Activated B cell treated with CpG ODN at 0.5 μM for 24 hours (primary cell): Measurements from ENCODE around the gene MEP1A. TPM values are rescaled to one million over a fixed set of nuclear protein-coding genes. Genes with fewer than 3 reads are reported as not detected.

ENCODE experiments used
- ATAC-seq: fragments of 200-7000 bp; cut with Tn5 transposase; one replicate; pipeline ENCODE4 v1.10.0; 2021; ENCODE audit warnings: low read depth, mild to moderate bottlenecking, moderate library complexity
- CTCF ChIA-PET: fragments of 350-600 bp; sonication (Branson Sonifier 250); formaldehyde crosslinking; loops from one replicate; lab custom pipeline; 2021; ENCODE audit warnings: antibody characterized with exemption; lab: Charles Lee
- POLR2A ChIA-PET: fragments of 350-600 bp; sonication (Branson Sonifier 250); formaldehyde crosslinking; loops from one replicate; lab custom pipeline; 2021; ENCODE audit warnings: antibody characterized with exemption; lab: Charles Lee
- DNase-seq: peaks from one replicate; pipeline ENCODE4 v3.0.0; 2022
- H3K27ac Mint-ChIP-seq: one replicate; pipeline ENCODE4 v1.8.0; 2020; ENCODE audit warnings: mixed read lengths
- H3K27me3 Mint-ChIP-seq: one replicate; pipeline ENCODE4 v1.8.0; 2021; ENCODE audit warnings: mixed read lengths
- H3K36me3 Mint-ChIP-seq: one replicate; pipeline ENCODE4 v1.8.0; 2021; ENCODE audit warnings: low read depth, mixed read lengths
- H3K4me1 Mint-ChIP-seq: one replicate; pipeline ENCODE4 v1.8.0; 2021; ENCODE audit warnings: mixed read lengths
- H3K4me3 Mint-ChIP-seq: one replicate; pipeline ENCODE4 v1.8.0; 2020; ENCODE audit warnings: mild to moderate bottlenecking, mixed read lengths
- H3K9me3 Mint-ChIP-seq: one replicate; pipeline ENCODE4 v1.8.0; 2020; ENCODE audit warnings: mixed read lengths
- CTCF ChIP-seq: fragments of 200-600 bp; IDR thresholded peaks from one replicate; pipeline ENCODE4 v1.8.0; 2022; ENCODE audit warnings: antibody characterized with exemption, mild to moderate bottlenecking
- intact Hi-C: fragments of 100-400 bp; cut with micrococcal nuclease; formaldehyde crosslinking; loops from one replicate; pipeline ENCODE4 v1.15.1; 2024
- total RNA-seq: library from RNA; stranded (reverse); gene quantifications from 2 replicates; pipeline ENCODE4 v1.2.3, GENCODE V29; 2022

Gene MEP1A
- total RNA-seq, 1 donor from 2014 or later = not detected

DNA sequence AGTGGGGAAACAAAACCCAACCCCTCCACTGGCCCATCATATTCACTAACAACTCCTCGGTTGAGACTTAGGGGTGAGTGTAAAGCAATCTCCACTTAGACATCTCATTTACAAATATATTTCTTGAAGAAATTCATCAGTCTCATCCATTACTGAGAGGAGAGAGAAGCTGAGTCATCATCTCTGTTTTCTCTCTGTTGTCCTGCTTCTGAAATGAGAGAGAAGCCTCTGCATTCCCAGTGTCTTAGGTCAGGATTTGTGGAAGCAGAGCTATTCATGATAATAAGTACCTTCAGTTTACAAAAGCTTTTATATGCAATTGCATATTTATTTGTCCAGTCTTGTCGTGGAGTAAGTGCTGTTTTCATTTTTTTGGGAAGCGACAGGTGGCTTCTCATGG, 879 bp downstream of the MEP1A start:
- no peak overlapping the region for H3K4me3 Mint-ChIP-seq
- no peak for TF ChIP-seq CTCF
- no peaks in the 10 kb centered on the region for H3K9me3 Mint-ChIP-seq
- ChIA-PET CTCF (no interaction called here), POLR2A (no interaction called here)
- no peak for DNase-seq
- no peaks in the 10 kb centered on the region for H3K36me3 Mint-ChIP-seq
- H3K27ac Mint-ChIP-seq = no peak overlapping the region
- no peaks in the 10 kb centered on the region for H3K27me3 Mint-ChIP-seq
- intact Hi-C loops = no loop called here
- ATAC-seq = no peak
- no peaks in the 10 kb centered on the region for H3K4me1 Mint-ChIP-seq

GRCh38 chr6:46795816-46796215, 2.6 kb downstream of the MEP1A start:
- ChIA-PET POLR2A (no interaction called here), CTCF (no interaction called here)
- TF ChIP-seq CTCF = no peak
- Mint-ChIP-seq H3K27me3 (no peaks in the 10 kb centered on the region), H3K4me3 (no peak overlapping the region), H3K4me1 (no peaks in the 10 kb centered on the region), H3K36me3 (no peaks in the 10 kb centered on the region), H3K27ac (no peak overlapping the region), H3K9me3 (no peaks in the 10 kb centered on the region)
- ATAC-seq (no peak), DNase-seq (no peak)
- intact Hi-C loops = no loop called here

DNA sequence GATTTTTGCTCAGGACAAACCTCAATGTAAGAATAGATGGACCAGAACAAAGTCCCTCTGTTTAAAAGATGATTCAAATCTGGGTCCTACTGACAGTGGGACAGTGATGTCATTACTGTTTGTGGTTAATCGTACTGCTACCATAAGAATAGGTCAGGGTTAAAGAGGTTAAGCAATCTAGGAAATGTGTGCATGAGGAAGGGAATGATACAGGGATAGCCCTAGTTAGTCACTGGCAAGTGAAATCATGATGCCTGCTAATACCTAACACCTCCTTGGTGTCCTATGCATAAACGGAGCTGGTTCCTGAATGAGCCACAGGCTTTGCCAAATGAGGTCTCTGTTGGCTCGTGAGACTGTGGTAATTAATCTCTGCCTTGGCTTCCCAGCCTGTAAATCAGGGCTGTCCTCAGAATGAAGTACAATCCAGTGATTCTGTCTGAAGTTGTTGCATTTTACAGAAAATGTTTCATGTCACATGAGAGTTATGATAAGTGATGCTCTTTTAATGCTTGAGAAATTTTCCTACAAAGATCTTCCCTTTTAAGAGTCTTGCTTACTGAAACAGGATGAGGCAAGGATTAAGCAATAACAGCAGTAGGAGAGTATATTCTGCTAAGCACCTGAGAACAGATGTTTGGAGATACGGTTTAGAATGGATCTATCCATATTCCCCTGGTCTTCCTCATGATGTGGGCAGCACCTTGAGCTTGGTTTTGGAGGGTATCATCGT, 3.8 kb downstream of the MEP1A start:
- Mint-ChIP-seq H3K36me3 (no peaks in the 10 kb centered on the region), H3K27ac (no peak overlapping the region), H3K4me1 (no peaks in the 10 kb centered on the region), H3K27me3 (no peaks in the 10 kb centered on the region), H3K4me3 (no peak overlapping the region), H3K9me3 (no peaks in the 10 kb centered on the region)
- POLR2A ChIA-PET = no interaction called here
- TF ChIP-seq CTCF = no peak
- DNase-seq (no peak), ATAC-seq (no peak)
- intact Hi-C loops = no loop called here
- CTCF ChIA-PET = no interaction called here

DNA sequence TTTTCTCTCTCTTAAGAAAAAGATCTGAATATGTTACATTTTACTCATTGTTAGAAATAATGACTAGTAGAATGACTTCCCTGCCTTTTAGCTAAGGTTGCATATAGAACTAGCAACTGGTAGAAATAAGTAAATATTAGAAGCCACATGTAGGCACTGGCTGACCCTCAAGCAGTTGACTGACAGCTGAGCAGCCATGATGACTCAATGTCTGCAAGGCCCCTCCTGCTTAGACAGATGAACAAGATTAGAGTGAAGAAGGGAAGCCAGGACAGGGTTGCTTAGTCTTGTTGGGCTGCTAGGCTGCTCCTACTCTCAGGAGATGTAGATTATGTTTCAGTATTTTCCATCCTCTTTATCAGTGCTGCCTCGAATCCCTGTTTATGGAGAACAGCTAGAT, 6.5 kb downstream of the MEP1A start:
- H3K27me3 Mint-ChIP-seq = peaks cover 2% of the 10 kb centered on the region
- H3K4me3 Mint-ChIP-seq = no peak overlapping the region
- no peaks in the 10 kb centered on the region for H3K9me3 Mint-ChIP-seq
- ChIA-PET CTCF (no interaction called here), POLR2A (no interaction called here)
- TF ChIP-seq CTCF = no peak
- H3K36me3 Mint-ChIP-seq = no peaks in the 10 kb centered on the region
- H3K27ac Mint-ChIP-seq = no peak overlapping the region
- no peaks in the 10 kb centered on the region for H3K4me1 Mint-ChIP-seq
- ATAC-seq = no peak
- DNase-seq = no peak
- intact Hi-C loops = no loop called here

GRCh38 chr6:46808806-46809205, 15.6 kb downstream of the MEP1A start:
- Mint-ChIP-seq H3K27me3 (peaks cover 15% of the 10 kb centered on the region), H3K9me3 (peaks cover 3% of the 10 kb centered on the region), H3K4me3 (no peak overlapping the region), H3K36me3 (no peaks in the 10 kb centered on the region), H3K4me1 (no peaks in the 10 kb centered on the region), H3K27ac (no peak overlapping the region)
- CTCF ChIA-PET = no interaction called here
- ATAC-seq = no peak
- intact Hi-C loops = no loop called here
- no peak for DNase-seq
- POLR2A ChIA-PET = no interaction called here
- no peak for TF ChIP-seq CTCF
